ENCODE measurements around the gene SPATA31A3. TPM values are rescaled to one million over a fixed set of nuclear protein-coding genes. Genes with fewer than 3 reads are reported as not detected.
"Not testable (repeated sequence)": the region's sequence is repeated elsewhere in the genome, so short reads cannot be mapped to it uniquely, and the experiment has no call there.

SPATA31A3 gene
- total RNA-seq = not detected in 2 replicates

- DNase-seq (ENCODE audit: low read depth in 2 of 2) = not testable (repeated sequence)
Observed at GRCh38 chr9:66992450-66992849, at the start of gene SPATA31A3. SPATA31A3 (minus strand) TSS chr9:66992550; CDS start chr9:66992521, 29 bp downstream.

GRCh38 chr9:66952576-66952975, 39.8 kb downstream of the SPATA31A3 start:
- DNase-seq (ENCODE audit: low read depth in 2 of 2) = peak in 1 of 2 donors; percentile 7

- peak; percentile 58 to 75 for DNase-seq (ENCODE audit: low read depth in 2 of 2)
Observed at GRCh38 chr9:66942400-66943155, 49.8 kb downstream of the SPATA31A3 start.

- not testable (repeated sequence) for DNase-seq (ENCODE audit: low read depth in 2 of 2)
Observed at GRCh38 chr9:66939878-66940830, 52.2 kb downstream of the SPATA31A3 start.

GRCh38 chr9:66938322-66938721, 54.0 kb downstream of the SPATA31A3 start:
- not testable (repeated sequence) for DNase-seq (ENCODE audit: low read depth in 2 of 2)

GRCh38 chr9:66937662-66938061, 54.7 kb downstream of the SPATA31A3 start:
- DNase-seq (ENCODE audit: low read depth in 2 of 2) = peak in 1 of 2 donors; percentile 0

Other genes with a start within 250 kb of the SPATA31A3 start
- 4.2 and 7.4 TPM in 2 replicates for gene ZNF658, start 91.8 kb downstream of the SPATA31A3 start, total RNA-seq